Loucy (cell line): ENCODE data around the gene CFAP54.

Source experiments
- H2AFZ ChIP-seq: fragments of 200-600 bp; sonication (generic); 2 replicates; pipeline ENCODE4 v1.6.0; 2016; ENCODE audit warnings: antibody characterized with exemption, mild to moderate bottlenecking, low read length, moderate library complexity
- H3F3A ChIP-seq: fragments of 200-600 bp; 2 replicates; pipeline ENCODE4 v1.6.0; 2016; ENCODE audit warnings: antibody characterized with exemption, low read depth, mild to moderate bottlenecking
- H3K27me3 ChIP-seq: fragments of 200-600 bp; sonication (generic); 2 replicates; pipeline ENCODE4 v1.6.1; 2014; ENCODE audit warnings: low read length, mild to moderate bottlenecking; ENCODE audit not compliant: insufficient read depth, poor library complexity, severe bottlenecking
- H3K36me3 ChIP-seq: fragments of 200-600 bp; sonication (generic); 2 replicates; pipeline ENCODE4 v1.6.1; 2016; ENCODE audit warnings: low read length; ENCODE audit not compliant: insufficient read depth
- H3K4me1 ChIP-seq: fragments of 200-600 bp; sonication (generic); 2 replicates; pipeline ENCODE4 v1.5.1; 2014; ENCODE audit warnings: low read length, mild to moderate bottlenecking; ENCODE audit not compliant: insufficient read depth, poor library complexity, severe bottlenecking
- H3K4me2 ChIP-seq: fragments of 200-600 bp; sonication (generic); 2 replicates; pipeline ENCODE4 v1.6.0; 2014; ENCODE audit warnings: antibody characterized with exemption, low read length, low read depth, mild to moderate bottlenecking; ENCODE audit not compliant: poor library complexity, severe bottlenecking
- H3K4me3 ChIP-seq: fragments of 200-600 bp; sonication (generic); 2 replicates; pipeline ENCODE4 v1.5.1; 2014; ENCODE audit warnings: low read length, mild to moderate bottlenecking, mixed read lengths; ENCODE audit not compliant: poor library complexity, severe bottlenecking
- H3K79me2 ChIP-seq: fragments of 200-600 bp; sonication (generic); 2 replicates; pipeline ENCODE4 v1.6.1; 2014; ENCODE audit warnings: low read length; ENCODE audit not compliant: insufficient read depth
- H3K9ac ChIP-seq: fragments of 200-600 bp; sonication (generic); 2 replicates; pipeline ENCODE4 v1.6.0; 2014; ENCODE audit warnings: mild to moderate bottlenecking, low read depth, low read length, moderate library complexity; ENCODE audit not compliant: poor library complexity, severe bottlenecking
- H3K9me2 ChIP-seq: fragments of 200-600 bp; sonication (generic); replicated peaks from 2 replicates; pipeline ENCODE4 v1.6.1; 2016; ENCODE audit warnings: low read depth, low read length, mixed read lengths
- H3K9me3 ChIP-seq: fragments of 200-600 bp; sonication (generic); 2 replicates; pipeline ENCODE4 v1.6.1; 2014; ENCODE audit warnings: mild to moderate bottlenecking, antibody characterized with exemption, low read length, low read depth; ENCODE audit not compliant: insufficient read depth
- H4K20me1 ChIP-seq: fragments of 200-600 bp; sonication (generic); 2 replicates; pipeline ENCODE4 v1.6.0; 2014; ENCODE audit warnings: antibody characterized with exemption, low read length, mild to moderate bottlenecking; ENCODE audit not compliant: insufficient read depth, poor library complexity, severe bottlenecking
- EZH2phosphoT487 ChIP-seq: fragments of 200-600 bp; IDR thresholded peaks from 2 replicates; pipeline ENCODE4 v1.6.1; 2018; ENCODE audit warnings: antibody characterized with exemption, mild to moderate bottlenecking, moderate library complexity, borderline replicate concordance
- TF ChIP-seq, protein P1 (sequence below): fragments of 200-600 bp; sonication (generic); conservative IDR thresholded peaks from 2 replicates; pipeline ENCODE4 v1.5.1; 2014; ENCODE audit warnings: mild to moderate bottlenecking, antibody characterized with exemption, low read length

Gene CFAP54

DNA sequence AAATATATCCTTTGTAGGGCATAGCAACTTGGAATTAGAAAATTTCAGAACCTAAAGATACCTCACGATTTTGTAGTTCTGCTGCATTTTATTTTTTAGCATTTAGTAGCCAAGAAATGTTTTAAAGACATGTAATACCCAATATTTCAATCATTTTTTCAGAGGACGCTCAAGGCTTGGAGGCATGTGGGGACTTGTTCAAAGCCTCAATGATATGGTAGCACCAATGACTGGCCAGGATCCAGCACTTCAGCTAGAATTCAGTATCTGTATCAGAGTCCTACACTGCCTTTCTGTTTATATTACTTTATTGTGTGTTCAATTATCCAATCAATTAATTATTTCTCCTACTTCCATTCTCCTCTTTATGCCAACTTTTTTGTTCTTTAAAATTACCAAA, 262.8 kb downstream of the CFAP54 start:
- H3K4me1 ChIP-seq = no peaks in the 10 kb centered on the region
- H3K9me3 ChIP-seq = no peaks in the 10 kb centered on the region
- H2AFZ ChIP-seq = no peak overlapping the region
- no peaks in the 10 kb centered on the region for H4K20me1 ChIP-seq
- TF ChIP-seq EZH2phosphoT487 = no peak
- TF ChIP-seq, protein P1, sequence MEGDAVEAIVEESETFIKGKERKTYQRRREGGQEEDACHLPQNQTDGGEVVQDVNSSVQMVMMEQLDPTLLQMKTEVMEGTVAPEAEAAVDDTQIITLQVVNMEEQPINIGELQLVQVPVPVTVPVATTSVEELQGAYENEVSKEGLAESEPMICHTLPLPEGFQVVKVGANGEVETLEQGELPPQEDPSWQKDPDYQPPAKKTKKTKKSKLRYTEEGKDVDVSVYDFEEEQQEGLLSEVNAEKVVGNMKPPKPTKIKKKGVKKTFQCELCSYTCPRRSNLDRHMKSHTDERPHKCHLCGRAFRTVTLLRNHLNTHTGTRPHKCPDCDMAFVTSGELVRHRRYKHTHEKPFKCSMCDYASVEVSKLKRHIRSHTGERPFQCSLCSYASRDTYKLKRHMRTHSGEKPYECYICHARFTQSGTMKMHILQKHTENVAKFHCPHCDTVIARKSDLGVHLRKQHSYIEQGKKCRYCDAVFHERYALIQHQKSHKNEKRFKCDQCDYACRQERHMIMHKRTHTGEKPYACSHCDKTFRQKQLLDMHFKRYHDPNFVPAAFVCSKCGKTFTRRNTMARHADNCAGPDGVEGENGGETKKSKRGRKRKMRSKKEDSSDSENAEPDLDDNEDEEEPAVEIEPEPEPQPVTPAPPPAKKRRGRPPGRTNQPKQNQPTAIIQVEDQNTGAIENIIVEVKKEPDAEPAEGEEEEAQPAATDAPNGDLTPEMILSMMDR = no peak
- no peaks in the 10 kb centered on the region for H3K27me3 ChIP-seq
- H3K9me2 ChIP-seq = no peaks in the 10 kb centered on the region
- no peaks in the 10 kb centered on the region for H3K79me2 ChIP-seq
- H3F3A ChIP-seq = no peaks in the 10 kb centered on the region
- H3K36me3 ChIP-seq = no peaks in the 10 kb centered on the region
- no peak overlapping the region for H3K4me2 ChIP-seq
- H3K4me3 ChIP-seq = no peak overlapping the region
- H3K9ac ChIP-seq = no peak overlapping the region

DNA sequence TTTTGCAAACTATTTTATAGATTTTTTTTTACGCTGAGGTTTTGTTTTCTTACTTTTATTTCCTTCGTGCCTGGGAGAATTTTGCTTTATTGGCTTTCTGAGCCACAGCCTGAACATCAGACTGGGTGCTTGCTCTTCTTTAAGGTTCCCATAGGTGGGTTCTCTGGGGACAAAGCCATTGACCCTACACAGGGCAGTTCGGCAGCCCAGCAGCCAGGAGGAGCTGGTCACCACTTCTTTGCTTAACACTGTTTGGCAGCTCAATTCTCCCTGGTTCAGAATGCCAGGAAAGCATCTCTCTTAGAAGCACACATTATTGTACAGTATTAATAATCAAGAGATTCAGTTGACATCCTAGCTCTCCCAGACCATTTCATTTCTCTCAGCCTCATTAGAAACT, 276.9 kb downstream of the CFAP54 start:
- H3K9me3 ChIP-seq = no peaks in the 10 kb centered on the region
- H3K4me1 ChIP-seq = no peaks in the 10 kb centered on the region
- H3K9ac ChIP-seq = no peak overlapping the region
- H3K79me2 ChIP-seq = no peaks in the 10 kb centered on the region
- TF ChIP-seq, protein P1 = peak; percentile 27; the same call in 1 of the 2 replicates
- no peak for TF ChIP-seq EZH2phosphoT487
- H3K4me3 ChIP-seq = no peak overlapping the region
- no peaks in the 10 kb centered on the region for H4K20me1 ChIP-seq
- H3K36me3 ChIP-seq = no peaks in the 10 kb centered on the region
- no peak overlapping the region for H2AFZ ChIP-seq
- no peaks in the 10 kb centered on the region for H3K27me3 ChIP-seq
- no peak overlapping the region for H3K4me2 ChIP-seq
- H3F3A ChIP-seq = no peaks in the 10 kb centered on the region
- no peaks in the 10 kb centered on the region for H3K9me2 ChIP-seq

DNA sequence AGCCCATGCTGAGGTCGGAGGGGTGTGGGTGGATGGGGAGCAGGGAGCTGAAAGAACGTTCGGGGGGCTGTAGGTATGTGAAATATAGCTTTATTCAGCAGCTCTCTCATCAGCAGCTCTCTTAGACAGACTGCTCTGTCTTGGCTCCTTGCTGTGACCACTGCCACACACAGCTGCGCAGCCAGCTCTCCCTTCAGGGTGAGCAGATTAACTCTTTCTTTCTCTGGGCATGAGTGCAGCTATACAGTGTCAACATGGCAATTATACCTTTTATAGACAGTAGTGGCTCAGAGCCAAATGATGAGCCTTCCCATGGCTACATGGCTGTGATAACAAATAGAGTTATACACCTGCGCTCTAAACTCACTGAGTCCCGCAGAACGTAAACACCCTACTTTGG, 280.0 kb downstream of the CFAP54 start:
- Histone ChIP-seq H3K4me1 (no peaks in the 10 kb centered on the region), H3K27me3 (no peaks in the 10 kb centered on the region), H3K9ac (no peak overlapping the region), H3K4me3 (no peak overlapping the region), H4K20me1 (no peaks in the 10 kb centered on the region), H3K79me2 (no peaks in the 10 kb centered on the region), H3K9me3 (no peaks in the 10 kb centered on the region), H2AFZ (no peak overlapping the region), H3K4me2 (no peak overlapping the region), H3K36me3 (no peaks in the 10 kb centered on the region), H3K9me2 (no peaks in the 10 kb centered on the region), H3F3A (no peaks in the 10 kb centered on the region)
- TF ChIP-seq, protein P1 = no peak
- TF ChIP-seq EZH2phosphoT487 = no peak
